GM23338 (cell line): ENCODE measurements around the gene TRAF7. TPM values are rescaled to one million over a fixed set of nuclear protein-coding genes. Genes with fewer than 3 reads are reported as not detected.

Experiments
- polyA plus RNA-seq: library from polyadenylated mRNA; unstranded; fragments of >200 nt; fragmentation: Nextera tagmentation; extraction: Ambion mirVana; gene quantifications from 2 replicates; pipeline ENCODE4 v1.2.1, GENCODE V29; 2016
- total RNA-seq: library from RNA; depleted of rRNA; stranded (reverse); fragments of >200 nt; shearing (Covaris generic); gene quantifications from 2 replicates; pipeline ENCODE4 v1.2.3, GENCODE V29; 2014
- TF ChIP-seq, protein P1 (sequence below): fragments of 250-450 bp; sonication (Bioruptor Pico); IDR thresholded peaks from 2 replicates; pipeline ENCODE4 v1.5.0; 2020; ENCODE audit warnings: mild to moderate bottlenecking, moderate library complexity
- TF ChIP-seq, protein P2 (sequence below): IDR thresholded peaks from one replicate; pipeline ENCODE4 v1.6.1; 2018; ENCODE audit warnings: antibody characterized with exemption; ENCODE audit not compliant: unreplicated experiment

Gene TRAF7
- total and polyA plus RNA-seq, 2 experiments from 2014 or later: 36.4 to 133 TPM

GRCh38 chr16:2212362-2213324 lies 57.1 kb downstream of the TRAF7 start (continued):
- TF ChIP-seq, protein P1, sequence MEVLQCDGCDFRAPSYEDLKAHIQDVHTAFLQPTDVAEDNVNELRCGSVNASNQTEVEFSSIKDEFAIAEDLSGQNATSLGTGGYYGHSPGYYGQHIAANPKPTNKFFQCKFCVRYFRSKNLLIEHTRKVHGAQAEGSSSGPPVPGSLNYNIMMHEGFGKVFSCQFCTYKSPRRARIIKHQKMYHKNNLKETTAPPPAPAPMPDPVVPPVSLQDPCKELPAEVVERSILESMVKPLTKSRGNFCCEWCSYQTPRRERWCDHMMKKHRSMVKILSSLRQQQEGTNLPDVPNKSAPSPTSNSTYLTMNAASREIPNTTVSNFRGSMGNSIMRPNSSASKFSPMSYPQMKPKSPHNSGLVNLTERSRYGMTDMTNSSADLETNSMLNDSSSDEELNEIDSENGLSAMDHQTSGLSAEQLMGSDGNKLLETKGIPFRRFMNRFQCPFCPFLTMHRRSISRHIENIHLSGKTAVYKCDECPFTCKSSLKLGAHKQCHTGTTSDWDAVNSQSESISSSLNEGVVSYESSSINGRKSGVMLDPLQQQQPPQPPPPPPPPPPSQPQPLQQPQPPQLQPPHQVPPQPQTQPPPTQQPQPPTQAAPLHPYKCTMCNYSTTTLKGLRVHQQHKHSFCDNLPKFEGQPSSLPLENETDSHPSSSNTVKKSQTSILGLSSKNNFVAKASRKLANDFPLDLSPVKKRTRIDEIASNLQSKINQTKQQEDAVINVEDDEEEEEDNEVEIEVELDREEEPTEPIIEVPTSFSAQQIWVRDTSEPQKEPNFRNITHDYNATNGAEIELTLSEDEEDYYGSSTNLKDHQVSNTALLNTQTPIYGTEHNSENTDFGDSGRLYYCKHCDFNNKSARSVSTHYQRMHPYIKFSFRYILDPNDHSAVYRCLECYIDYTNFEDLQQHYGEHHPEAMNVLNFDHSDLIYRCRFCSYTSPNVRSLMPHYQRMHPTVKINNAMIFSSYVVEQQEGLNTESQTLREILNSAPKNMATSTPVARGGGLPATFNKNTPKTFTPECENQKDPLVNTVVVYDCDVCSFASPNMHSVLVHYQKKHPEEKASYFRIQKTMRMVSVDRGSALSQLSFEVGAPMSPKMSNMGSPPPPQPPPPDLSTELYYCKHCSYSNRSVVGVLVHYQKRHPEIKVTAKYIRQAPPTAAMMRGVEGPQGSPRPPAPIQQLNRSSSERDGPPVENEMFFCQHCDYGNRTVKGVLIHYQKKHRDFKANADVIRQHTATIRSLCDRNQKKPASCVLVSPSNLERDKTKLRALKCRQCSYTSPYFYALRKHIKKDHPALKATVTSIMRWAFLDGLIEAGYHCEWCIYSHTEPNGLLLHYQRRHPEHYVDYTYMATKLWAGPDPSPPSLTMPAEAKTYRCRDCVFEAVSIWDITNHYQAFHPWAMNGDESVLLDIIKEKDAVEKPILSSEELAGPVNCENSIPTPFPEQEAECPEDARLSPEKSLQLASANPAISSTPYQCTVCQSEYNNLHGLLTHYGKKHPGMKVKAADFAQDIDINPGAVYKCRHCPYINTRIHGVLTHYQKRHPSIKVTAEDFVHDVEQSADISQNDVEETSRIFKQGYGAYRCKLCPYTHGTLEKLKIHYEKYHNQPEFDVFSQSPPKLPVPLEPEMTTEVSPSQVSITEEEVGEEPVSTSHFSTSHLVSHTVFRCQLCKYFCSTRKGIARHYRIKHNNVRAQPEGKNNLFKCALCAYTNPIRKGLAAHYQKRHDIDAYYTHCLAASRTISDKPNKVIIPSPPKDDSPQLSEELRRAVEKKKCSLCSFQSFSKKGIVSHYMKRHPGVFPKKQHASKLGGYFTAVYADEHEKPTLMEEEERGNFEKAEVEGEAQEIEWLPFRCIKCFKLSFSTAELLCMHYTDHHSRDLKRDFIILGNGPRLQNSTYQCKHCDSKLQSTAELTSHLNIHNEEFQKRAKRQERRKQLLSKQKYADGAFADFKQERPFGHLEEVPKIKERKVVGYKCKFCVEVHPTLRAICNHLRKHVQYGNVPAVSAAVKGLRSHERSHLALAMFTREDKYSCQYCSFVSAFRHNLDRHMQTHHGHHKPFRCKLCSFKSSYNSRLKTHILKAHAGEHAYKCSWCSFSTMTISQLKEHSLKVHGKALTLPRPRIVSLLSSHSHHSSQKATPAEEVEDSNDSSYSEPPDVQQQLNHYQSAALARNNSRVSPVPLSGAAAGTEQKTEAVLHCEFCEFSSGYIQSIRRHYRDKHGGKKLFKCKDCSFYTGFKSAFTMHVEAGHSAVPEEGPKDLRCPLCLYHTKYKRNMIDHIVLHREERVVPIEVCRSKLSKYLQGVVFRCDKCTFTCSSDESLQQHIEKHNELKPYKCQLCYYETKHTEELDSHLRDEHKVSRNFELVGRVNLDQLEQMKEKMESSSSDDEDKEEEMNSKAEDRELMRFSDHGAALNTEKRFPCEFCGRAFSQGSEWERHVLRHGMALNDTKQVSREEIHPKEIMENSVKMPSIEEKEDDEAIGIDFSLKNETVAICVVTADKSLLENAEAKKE (CRISPR knock-in tag): no peak
- TF ChIP-seq, protein P2, sequence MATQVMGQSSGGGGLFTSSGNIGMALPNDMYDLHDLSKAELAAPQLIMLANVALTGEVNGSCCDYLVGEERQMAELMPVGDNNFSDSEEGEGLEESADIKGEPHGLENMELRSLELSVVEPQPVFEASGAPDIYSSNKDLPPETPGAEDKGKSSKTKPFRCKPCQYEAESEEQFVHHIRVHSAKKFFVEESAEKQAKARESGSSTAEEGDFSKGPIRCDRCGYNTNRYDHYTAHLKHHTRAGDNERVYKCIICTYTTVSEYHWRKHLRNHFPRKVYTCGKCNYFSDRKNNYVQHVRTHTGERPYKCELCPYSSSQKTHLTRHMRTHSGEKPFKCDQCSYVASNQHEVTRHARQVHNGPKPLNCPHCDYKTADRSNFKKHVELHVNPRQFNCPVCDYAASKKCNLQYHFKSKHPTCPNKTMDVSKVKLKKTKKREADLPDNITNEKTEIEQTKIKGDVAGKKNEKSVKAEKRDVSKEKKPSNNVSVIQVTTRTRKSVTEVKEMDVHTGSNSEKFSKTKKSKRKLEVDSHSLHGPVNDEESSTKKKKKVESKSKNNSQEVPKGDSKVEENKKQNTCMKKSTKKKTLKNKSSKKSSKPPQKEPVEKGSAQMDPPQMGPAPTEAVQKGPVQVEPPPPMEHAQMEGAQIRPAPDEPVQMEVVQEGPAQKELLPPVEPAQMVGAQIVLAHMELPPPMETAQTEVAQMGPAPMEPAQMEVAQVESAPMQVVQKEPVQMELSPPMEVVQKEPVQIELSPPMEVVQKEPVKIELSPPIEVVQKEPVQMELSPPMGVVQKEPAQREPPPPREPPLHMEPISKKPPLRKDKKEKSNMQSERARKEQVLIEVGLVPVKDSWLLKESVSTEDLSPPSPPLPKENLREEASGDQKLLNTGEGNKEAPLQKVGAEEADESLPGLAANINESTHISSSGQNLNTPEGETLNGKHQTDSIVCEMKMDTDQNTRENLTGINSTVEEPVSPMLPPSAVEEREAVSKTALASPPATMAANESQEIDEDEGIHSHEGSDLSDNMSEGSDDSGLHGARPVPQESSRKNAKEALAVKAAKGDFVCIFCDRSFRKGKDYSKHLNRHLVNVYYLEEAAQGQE: no peak
